HK-2 (cell line): ENCODE data around the gene KIAA1328.

Experiments
- DNase-seq: peaks from one replicate; pipeline ENCODE4 v3.0.0-alpha.2; 2018; ENCODE audit not compliant: unreplicated experiment

The KIAA1328 gene

GRCh38 chr18:37252854-37253393, 424.0 kb downstream of the KIAA1328 start:
- peak; percentile 10 for DNase-seq

- peak; percentile 63 for DNase-seq
Measured at GRCh38 chr18:37253394-37254235, 424.7 kb downstream of the KIAA1328 start.

GRCh38 chr18:37254236-37254754, 425.4 kb downstream of the KIAA1328 start:
- peak; percentile 5 for DNase-seq

GRCh38 chr18:37254973-37255372, 426.0 kb downstream of the KIAA1328 start:
- DNase-seq = no peak

- DNase-seq = no peak
Measured at GRCh38 chr18:37258131-37258530, 429.2 kb downstream of the KIAA1328 start.

GRCh38 chr18:37258819-37259218, 429.9 kb downstream of the KIAA1328 start:
- no peak for DNase-seq

GRCh38 chr18:37259711-37260110, 430.8 kb downstream of the KIAA1328 start:
- DNase-seq = no peak

- DNase-seq = no peak
Measured at GRCh38 chr18:37260367-37261093, 431.6 kb downstream of the KIAA1328 start.

- no peak for DNase-seq
Measured at GRCh38 chr18:37261246-37261840, 432.4 kb downstream of the KIAA1328 start.

- no peak for DNase-seq
Measured at GRCh38 chr18:37261988-37262387, 433.1 kb downstream of the KIAA1328 start.

GRCh38 chr18:37264956-37265355, 436.0 kb downstream of the KIAA1328 start:
- no peak for DNase-seq

GRCh38 chr18:37265382-37265781, 436.5 kb downstream of the KIAA1328 start:
- DNase-seq = no peak

GRCh38 chr18:37266290-37266689, 437.4 kb downstream of the KIAA1328 start:
- peak; percentile 1 for DNase-seq

GRCh38 chr18:37270038-37270665, 441.2 kb downstream of the KIAA1328 start:
- peak; percentile 43 for DNase-seq

- no peak for DNase-seq
Measured at GRCh38 chr18:37270666-37271052, 441.7 kb downstream of the KIAA1328 start.

- DNase-seq = no peak
Measured at GRCh38 chr18:37272226-37272625, 443.3 kb downstream of the KIAA1328 start.

- no peak for DNase-seq
Measured at GRCh38 chr18:37272841-37273240, 443.9 kb downstream of the KIAA1328 start.

- DNase-seq = no peak
Measured at GRCh38 chr18:37274309-37275236, 445.6 kb downstream of the KIAA1328 start.

- DNase-seq = no peak
Measured at GRCh38 chr18:37275237-37275741, 446.4 kb downstream of the KIAA1328 start.
